Parathyroid adenoma (tissue), 2 donors: ENCODE results near the gene POU2F1.

Experiments used
- H2AFZ ChIP-seq: fragments of 300-600 bp; sonication (generic); one replicate; pipeline ENCODE4 v1.7.0; 2017; ENCODE audit warnings: antibody characterized with exemption, mild to moderate bottlenecking
- H3K27ac ChIP-seq: fragments of 300-600 bp; sonication (generic); one replicate; pipeline ENCODE4 v1.7.0; 2017
- H3K27me3 ChIP-seq: fragments of 300-600 bp; sonication (generic); one replicate; pipeline ENCODE4 v1.7.0; 2017; ENCODE audit warnings: low read length; ENCODE audit not compliant: control insufficient read depth, insufficient read depth
- H3K36me3 ChIP-seq: fragments of 300-600 bp; sonication (generic); one replicate; pipeline ENCODE4 v1.7.0; 2017; ENCODE audit warnings: low read length; ENCODE audit not compliant: control insufficient read depth, insufficient read depth
- H3K4me1 ChIP-seq: fragments of 300-600 bp; sonication (generic); one replicate; pipeline ENCODE4 v1.7.0; 2017; ENCODE audit warnings: control low read depth
- H3K4me2 ChIP-seq: fragments of 300-600 bp; sonication (generic); one replicate; pipeline ENCODE4 v1.7.0; 2017; ENCODE audit warnings: low read length
- H3K4me3 ChIP-seq: fragments of 300-600 bp; sonication (generic); one replicate; pipeline ENCODE4 v1.7.0; 2017; ENCODE audit warnings: low read depth, low read length
- H3K79me2 ChIP-seq: fragments of 300-600 bp; sonication (generic); one replicate; pipeline ENCODE4 v1.7.0; 2017; ENCODE audit warnings: control low read depth
- H3K9ac ChIP-seq: fragments of 300-600 bp; sonication (generic); one replicate; pipeline ENCODE4 v1.7.0; 2017; ENCODE audit warnings: mild to moderate bottlenecking
- H3K9me3 ChIP-seq: fragments of 300-600 bp; sonication (generic); one replicate; pipeline ENCODE4 v1.7.0; 2017; ENCODE audit warnings: low read length; ENCODE audit not compliant: control insufficient read depth
- CTCF ChIP-seq: fragments of 300-600 bp; sonication (generic); IDR thresholded peaks from one replicate; pipeline ENCODE4 v1.7.0; 2017; ENCODE audit warnings: antibody characterized with exemption, mild to moderate bottlenecking
- donor health status: primary hyperparathyroidism.

The POU2F1 gene

GRCh38 chr1:167440345-167440744 lies 219.7 kb downstream of the POU2F1 start:
- H3K4me3 ChIP-seq: no peak overlapping the region
- no peaks in the 10 kb centered on the region for H3K9me3 ChIP-seq
- H3K4me1 ChIP-seq: no peaks in the 10 kb centered on the region
- H3K79me2 ChIP-seq: no peaks in the 10 kb centered on the region
- no peaks in the 10 kb centered on the region for H3K36me3 ChIP-seq
- H3K27ac ChIP-seq: no peak overlapping the region
- no peak overlapping the region for H3K9ac ChIP-seq
- H2AFZ ChIP-seq: no peak overlapping the region
- no peak overlapping the region for H3K4me2 ChIP-seq
- no peak for TF ChIP-seq CTCF
- H3K27me3 ChIP-seq: no peaks in the 10 kb centered on the region

- H3K36me3 ChIP-seq: no peaks in the 10 kb centered on the region
- no peak overlapping the region for H3K9ac ChIP-seq
- no peaks in the 10 kb centered on the region for H3K27me3 ChIP-seq
- TF ChIP-seq CTCF: no peak
- H3K4me3 ChIP-seq: no peak overlapping the region
- H3K4me2 ChIP-seq: no peak overlapping the region
- H3K79me2 ChIP-seq: no peaks in the 10 kb centered on the region
- no peak overlapping the region for H3K27ac ChIP-seq
- H3K4me1 ChIP-seq: no peaks in the 10 kb centered on the region
- H2AFZ ChIP-seq: no peak overlapping the region
- no peaks in the 10 kb centered on the region for H3K9me3 ChIP-seq
These were observed 220.1 kb downstream of the POU2F1 start for GRCh38 chr1:167440776-167441175.

GRCh38 chr1:167441222-167441621 lies 220.5 kb downstream of the POU2F1 start:
- Histone ChIP-seq H3K4me3 (no peak overlapping the region), H3K36me3 (no peaks in the 10 kb centered on the region), H3K27me3 (no peaks in the 10 kb centered on the region), H3K9ac (no peak overlapping the region), H3K79me2 (no peaks in the 10 kb centered on the region), H3K4me1 (no peaks in the 10 kb centered on the region), H3K9me3 (no peaks in the 10 kb centered on the region), H2AFZ (no peak overlapping the region), H3K27ac (no peak overlapping the region), H3K4me2 (no peak overlapping the region)
- no peak for TF ChIP-seq CTCF

GRCh38 chr1:167442142-167442848 lies 221.6 kb downstream of the POU2F1 start:
- H2AFZ ChIP-seq: no peak overlapping the region
- H3K4me3 ChIP-seq: no peak overlapping the region
- no peaks in the 10 kb centered on the region for H3K27me3 ChIP-seq
- no peak overlapping the region for H3K9ac ChIP-seq
- no peak overlapping the region for H3K4me2 ChIP-seq
- no peaks in the 10 kb centered on the region for H3K4me1 ChIP-seq
- H3K36me3 ChIP-seq: no peaks in the 10 kb centered on the region
- H3K27ac ChIP-seq: no peak overlapping the region
- no peaks in the 10 kb centered on the region for H3K9me3 ChIP-seq
- peak; percentile 64 for TF ChIP-seq CTCF
- H3K79me2 ChIP-seq: no peaks in the 10 kb centered on the region
